CD4-positive, CD25-positive, alpha-beta regulatory T cell (primary cell): ENCODE results near the gene RASSF5. TPM values are rescaled to one million over a fixed set of nuclear protein-coding genes. Genes with fewer than 3 reads are reported as not detected.
A peak's percentile ranks its signal among the peaks of the same experiment; 100 is the strongest.

ENCODE experiments used
- ATAC-seq, 2 donors: fragments of 150-1000 bp; cut with Tn5 transposase; one replicate each; pipeline ENCODE4 v1.10.0; 2021; ENCODE audit warnings: low read depth in 2 of 2, moderate number of reproducible peaks in 2 of 2, moderate library complexity in 1 of 2
- DNase-seq, 3 donors: peaks; one replicate each; pipeline versions ENCODE4 v3.0.0 to v3.0.0-alpha.2; 2012 to 2022; ENCODE audit warnings: mixed read lengths in 1 of 3
- H3K27ac ChIP-seq: one replicate; pipeline ENCODE4 v1.7.0; 2013; ENCODE audit warnings: mild to moderate bottlenecking, low read length; ENCODE audit not compliant: insufficient read depth, poor library complexity, severe bottlenecking
- H3K27me3 ChIP-seq: one replicate; pipeline ENCODE4 v1.7.0; 2013; ENCODE audit warnings: low read length; ENCODE audit not compliant: control insufficient read depth, insufficient read depth
- H3K36me3 ChIP-seq: one replicate; pipeline ENCODE4 v1.7.0; 2013; ENCODE audit warnings: mild to moderate bottlenecking, low read length, moderate library complexity; ENCODE audit not compliant: control insufficient read depth, insufficient read depth
- H3K4me1 ChIP-seq: 2 replicates; pipeline ENCODE4 v1.7.0; 2013; ENCODE audit warnings: mild to moderate bottlenecking, low read length; ENCODE audit not compliant: insufficient read depth, control insufficient read depth, poor library complexity, severe bottlenecking
- H3K4me3 ChIP-seq: one replicate; pipeline ENCODE4 v1.7.0; 2013; ENCODE audit warnings: low read depth, mild to moderate bottlenecking, low read length, moderate library complexity
- H3K9me3 ChIP-seq, 2 experiments: 1 replicate in 1 of 2; 2 replicates in 1 of 2; pipeline ENCODE4 v1.7.0; 2013; ENCODE audit warnings: low read length in 2 of 2, mild to moderate bottlenecking in 1 of 2, moderate library complexity in 1 of 2; ENCODE audit not compliant: control insufficient read depth in 2 of 2
- H3K27ac Mint-ChIP-seq, 3 donors: one replicate each; pipeline ENCODE4 v1.8.0; 2020 to 2022; ENCODE audit warnings: mild to moderate bottlenecking in 3 of 3, mixed read lengths in 3 of 3, moderate library complexity in 2 of 3
- H3K27me3 Mint-ChIP-seq: one replicate; pipeline ENCODE4 v1.8.0; 2022; ENCODE audit warnings: mild to moderate bottlenecking, mixed read lengths
- H3K36me3 Mint-ChIP-seq: one replicate; pipeline ENCODE4 v1.8.0; 2020; ENCODE audit warnings: mixed read lengths
- H3K4me1 Mint-ChIP-seq, 4 donors: one replicate each; pipeline ENCODE4 v1.8.0; 2020 to 2022; ENCODE audit warnings: mixed read lengths in 4 of 4, mild to moderate bottlenecking in 1 of 4
- H3K4me3 Mint-ChIP-seq, 4 donors: one replicate each; pipeline ENCODE4 v1.8.0; 2020 to 2022; ENCODE audit warnings: mild to moderate bottlenecking in 4 of 4, mixed read lengths in 4 of 4, moderate library complexity in 3 of 4
- H3K9me3 Mint-ChIP-seq, 7 donors: one replicate each; pipeline ENCODE4 v1.8.0; 2020 to 2022; ENCODE audit warnings: mixed read lengths in 7 of 7, mild to moderate bottlenecking in 3 of 7, moderate library complexity in 2 of 7
- polyA plus RNA-seq, 4 donors: library from polyadenylated mRNA; unstranded; fragments of 300-500 nt; fragmentation: Illumina TruSeq; gene quantifications; one replicate each; pipeline ENCODE4 v1.2.3, GENCODE V29; 2021
- total RNA-seq: library from RNA; stranded (reverse); gene quantifications from one replicate; pipeline ENCODE4 v1.2.3, GENCODE V29; 2022

RASSF5 gene
- total and polyA plus RNA-seq, 5 donors from 2014 or later, result 158 to 258 (median 231) TPM

- peak; percentile 16 to 88 (median 37) for DNase-seq
- Mint-ChIP-seq H3K36me3 (peaks cover 21% of the 10 kb centered on the region), H3K4me3 (peak overlapping the region; percentile 83 to 95 (median 90)), H3K27me3 (no peaks in the 10 kb centered on the region), H3K4me1 (peaks cover 16 to 86% (median 64%) of the 10 kb centered on the region in 4 donors), H3K9me3 (no peaks in the 10 kb centered on the region), H3K27ac (peak overlapping the region; percentile 96 to 97 (median 96))
- Histone ChIP-seq H3K36me3 (peaks cover 27% of the 10 kb centered on the region), H3K9me3 (no peaks in the 10 kb centered on the region), H3K27ac (peak overlapping the region; percentile 80), H3K27me3 (no peaks in the 10 kb centered on the region), H3K4me3 (peak overlapping the region; percentile 86), H3K4me1 (peaks cover 79% of the 10 kb centered on the region)
- ATAC-seq, result peak; percentile 68 to 69
Observed at GRCh38 chr1:206470692-206471414, 36.5 kb upstream of the RASSF5 start.

- Mint-ChIP-seq H3K36me3 (peaks cover 24% of the 10 kb centered on the region), H3K9me3 (no peaks in the 10 kb centered on the region), H3K4me3 (peak overlapping the region; percentile 83 to 95 (median 90)), H3K27me3 (no peaks in the 10 kb centered on the region), H3K4me1 (peaks cover 11 to 82% (median 61%) of the 10 kb centered on the region in 4 donors), H3K27ac (peak overlapping the region; percentile 96 to 98 (median 97))
- Histone ChIP-seq H3K27ac (peak overlapping the region; percentile 80), H3K9me3 (no peaks in the 10 kb centered on the region), H3K4me3 (peak overlapping the region; percentile 86), H3K4me1 (peaks cover 74% of the 10 kb centered on the region), H3K27me3 (no peaks in the 10 kb centered on the region), H3K36me3 (peaks cover 33% of the 10 kb centered on the region)
- DNase-seq, result no peak
- no peak for ATAC-seq
Observed at GRCh38 chr1:206471415-206471801, 35.9 kb upstream of the RASSF5 start.

- H3K9me3 ChIP-seq, result no peaks in the 10 kb centered on the region
- Mint-ChIP-seq H3K27ac (peak overlapping the region; percentile 96 to 98 (median 97)), H3K4me3 (peak overlapping the region; percentile 83 to 95 (median 90)), H3K4me1 (peaks cover 7 to 80% (median 55%) of the 10 kb centered on the region in 4 donors), H3K27me3 (no peaks in the 10 kb centered on the region), H3K36me3 (peaks cover 28% of the 10 kb centered on the region), H3K9me3 (no peaks in the 10 kb centered on the region)
- no peak for ATAC-seq
- DNase-seq, result peak in 1 of 3 donors; percentile 29
- H3K4me3 ChIP-seq, result peak overlapping the region; percentile 86
- peaks cover 39% of the 10 kb centered on the region for H3K36me3 ChIP-seq
- H3K4me1 ChIP-seq, result peaks cover 68% of the 10 kb centered on the region
- H3K27ac ChIP-seq, result peak overlapping the region; percentile 80
- no peaks in the 10 kb centered on the region for H3K27me3 ChIP-seq
Observed at GRCh38 chr1:206472024-206472423, 35.3 kb upstream of the RASSF5 start.

- H3K4me3 ChIP-seq, result peak overlapping the region; percentile 86
- peak overlapping the region; percentile 80 for H3K27ac ChIP-seq
- peaks cover 31% of the 10 kb centered on the region for H3K36me3 Mint-ChIP-seq
- peaks cover 43% of the 10 kb centered on the region for H3K36me3 ChIP-seq
- no peaks in the 10 kb centered on the region for H3K27me3 ChIP-seq
- peak overlapping the region; percentile 83 to 95 (median 90) for H3K4me3 Mint-ChIP-seq
- peak overlapping the region; percentile 96 to 98 (median 97) for H3K27ac Mint-ChIP-seq
- H3K27me3 Mint-ChIP-seq, result no peaks in the 10 kb centered on the region
- no peaks in the 10 kb centered on the region for H3K9me3 Mint-ChIP-seq
- H3K9me3 ChIP-seq, result no peaks in the 10 kb centered on the region
- ATAC-seq, result no peak
- peak in 1 of 3 donors; percentile 63 for DNase-seq
- peaks cover 4 to 76% (median 51%) of the 10 kb centered on the region in 4 donors for H3K4me1 Mint-ChIP-seq
- H3K4me1 ChIP-seq, result peaks cover 63% of the 10 kb centered on the region
Observed at GRCh38 chr1:206472454-206472853, 34.9 kb upstream of the RASSF5 start.

- peak overlapping the region; percentile 80 for H3K27ac ChIP-seq
- H3K27me3 ChIP-seq, result no peaks in the 10 kb centered on the region
- peaks cover 48% of the 10 kb centered on the region for H3K36me3 ChIP-seq
- no peaks in the 10 kb centered on the region for H3K9me3 Mint-ChIP-seq
- H3K36me3 Mint-ChIP-seq, result peaks cover 32% of the 10 kb centered on the region
- H3K4me3 Mint-ChIP-seq, result peak overlapping the region; percentile 83 to 95 (median 90)
- H3K9me3 ChIP-seq, result no peaks in the 10 kb centered on the region
- H3K4me1 ChIP-seq, result peaks cover 60% of the 10 kb centered on the region
- peaks cover 4 to 72% (median 47%) of the 10 kb centered on the region in 4 donors for H3K4me1 Mint-ChIP-seq
- DNase-seq, result no peak
- H3K27ac Mint-ChIP-seq, result peak overlapping the region; percentile 96 to 98 (median 97)
- no peaks in the 10 kb centered on the region for H3K27me3 Mint-ChIP-seq
- ATAC-seq, result no peak
- H3K4me3 ChIP-seq, result peak overlapping the region; percentile 86
Observed at GRCh38 chr1:206472886-206473285, 34.4 kb upstream of the RASSF5 start.

- no peaks in the 10 kb centered on the region for H3K27me3 Mint-ChIP-seq
- no peak overlapping the region for H3K27ac ChIP-seq
- H3K27ac Mint-ChIP-seq, result peak overlapping the region in 1 of 3 donors; percentile 66
- no peaks in the 10 kb centered on the region for H3K9me3 Mint-ChIP-seq
- DNase-seq, result no peak
- H3K4me1 ChIP-seq, result peaks cover 44% of the 10 kb centered on the region
- H3K4me3 Mint-ChIP-seq, result no peak overlapping the region
- ATAC-seq, result no peak
- H3K4me3 ChIP-seq, result no peak overlapping the region
- peaks cover 5 to 65% (median 29%) of the 10 kb centered on the region in 4 donors for H3K4me1 Mint-ChIP-seq
- no peaks in the 10 kb centered on the region for H3K9me3 ChIP-seq
- no peaks in the 10 kb centered on the region for H3K27me3 ChIP-seq
- H3K36me3 Mint-ChIP-seq, result peaks cover 46% of the 10 kb centered on the region
- H3K36me3 ChIP-seq, result peaks cover 75% of the 10 kb centered on the region
Observed at GRCh38 chr1:206476058-206476457, 31.3 kb upstream of the RASSF5 start.

GRCh38 chr1:206476591-206476990 lies 30.7 kb upstream of the RASSF5 start:
- Histone ChIP-seq H3K4me1 (peaks cover 39% of the 10 kb centered on the region), H3K4me3 (no peak overlapping the region), H3K27me3 (no peaks in the 10 kb centered on the region), H3K9me3 (no peaks in the 10 kb centered on the region), H3K36me3 (peaks cover 80% of the 10 kb centered on the region), H3K27ac (no peak overlapping the region)
- Mint-ChIP-seq H3K27me3 (no peaks in the 10 kb centered on the region), H3K4me3 (peak overlapping the region in 1 of 4 donors; percentile 38), H3K4me1 (peaks cover 5 to 61% (median 28%) of the 10 kb centered on the region in 4 donors), H3K27ac (no peak overlapping the region), H3K9me3 (no peaks in the 10 kb centered on the region), H3K36me3 (peaks cover 46% of the 10 kb centered on the region)
- ATAC-seq (no peak), DNase-seq (no peak)
